ENCODE results near the gene DNAJC7. TPM values are rescaled to one million over a fixed set of nuclear protein-coding genes. Genes with fewer than 3 reads are reported as not detected.

The DNAJC7 gene
- total and polyA plus RNA-seq, 7 donors, result 46.7 to 91.6 (median 57.1) TPM

GRCh38 chr17:41930009-41930832 is 87.0 kb downstream of the DNAJC7 start, which contains the start of gene ODAD4:
TSS of gene ODAD4 (plus strand) at chr17:41930617. CDS start at chr17:41930724, 107 bp downstream.
- H3K4me1 ChIP-seq, result peaks cover 0 to 20% (median 12%) of the 10 kb centered on the region in 4 donors
- H3K27ac ChIP-seq, result peak within 1 kb of the TSS; percentile 84 to 92 (median 89)
- no peaks in the 10 kb centered on the region for H3K9me3 ChIP-seq
- peak; percentile 35 to 81 (median 56) for TF ChIP-seq CTCF (IDR thresholded peaks at IDR 0.05)
- TF ChIP-seq POLR2A (IDR thresholded peaks at IDR 0.05), result peak; percentile 33 to 55
- peak; percentile 73 to 95 (median 90) for TF ChIP-seq POLR2AphosphoS5 (IDR thresholded peaks at IDR 0.05)
- TF ChIP-seq EP300 (IDR thresholded peaks at IDR 0.05), result peak in 1 of 4 donors; percentile 59
- no peaks in the 10 kb centered on the region for H3K27me3 ChIP-seq
- intact Hi-C loops (cut with DNase I), result no loop called here
- peak; percentile 99 for DNase-seq
- H3K4me3 ChIP-seq, result peak within 1 kb of the TSS; percentile 26 to 58 (median 53)
- H3K36me3 ChIP-seq, result peaks cover 0 to 4% (median 0%) of the 10 kb centered on the region in 4 donors
- WGBS, 2 donors, result 1 to 3% methylated on average over 43 of the region's 43 CpGs

GRCh38 chr17:41928693-41929251 is 88.5 kb downstream of the DNAJC7 start:
- Histone ChIP-seq H3K9me3 (no peaks in the 10 kb centered on the region), H3K4me1 (peaks cover 0 to 20% (median 12%) of the 10 kb centered on the region in 4 donors), H3K27me3 (no peaks in the 10 kb centered on the region), H3K36me3 (no peaks in the 10 kb centered on the region), H3K27ac (peak overlapping the region in 3 of 4 donors; percentile 87 to 92 (median 91)), H3K4me3 (no peak overlapping the region)
- 76 to 83% methylated on average over 6 of the region's 6 CpGs for WGBS, 2 donors
- intact Hi-C loops (cut with DNase I), result no loop called here
- DNase-seq, result no peak
- TF ChIP-seq CTCF (IDR thresholded peaks at IDR 0.05) (no peak), POLR2A (IDR thresholded peaks at IDR 0.05) (no peak), POLR2AphosphoS5 (IDR thresholded peaks at IDR 0.05) (no peak)

Other genes starting within 250 kb of the DNAJC7 start
- gene JUP, start 230.7 kb downstream of the DNAJC7 start, total RNA-seq, result 10 to 100 TPM; 22.2 to 40.3 (median 31.2) TPM
- 100 to 1,000 TPM; 231 to 494 (median 236) TPM for gene JUP, start 230.7 kb downstream of the DNAJC7 start, polyA plus RNA-seq
- 10 to 100 TPM in 3 of 4 donors, 1 to 10 TPM in 1; 9.9 to 12.3 (median 11.3) TPM for gene P3H4, start 205.5 kb downstream of the DNAJC7 start, total RNA-seq
- 1 to 10 TPM; 3.0 to 6.4 (median 4.9) TPM for gene P3H4, start 205.5 kb downstream of the DNAJC7 start, polyA plus RNA-seq
- 10 to 100 TPM; 34.2 to 71.2 (median 39.5) TPM for gene FKBP10, start 204.4 kb downstream of the DNAJC7 start, total RNA-seq
- 10 to 100 TPM in 1 of 3 donors, 1 to 10 TPM in 2; 5.5 to 18.4 (median 9.0) TPM for gene FKBP10, start 204.4 kb downstream of the DNAJC7 start, polyA plus RNA-seq
- gene NT5C3B, start 181.2 kb downstream of the DNAJC7 start, total RNA-seq, result 100 to 1,000 TPM in 1 of 4 donors, 10 to 100 TPM in 3; 58.5 to 104 (median 69.2) TPM
- 10 to 100 TPM; 19.4 to 42.6 (median 33.9) TPM for gene NT5C3B, start 181.2 kb downstream of the DNAJC7 start, polyA plus RNA-seq
- 1 to 10 TPM in 3 of 4 donors, under 1 TPM in 1; 0.95 to 3.9 (median 1.5) TPM for gene KLHL10, start 179.6 kb downstream of the DNAJC7 start, total RNA-seq
- gene KLHL10, start 179.6 kb downstream of the DNAJC7 start, polyA plus RNA-seq, result under 1 TPM in 1 of 3 donors, not detected in 2; 0.04 TPM
- 10 to 100 TPM; 16.1 to 21.6 (median 19.2) TPM for gene KLHL11, start 152.0 kb downstream of the DNAJC7 start, total RNA-seq
- 1 to 10 TPM in 1 of 3 donors, under 1 TPM in 1, not detected in 1; 0.46 to 2.0 TPM for gene KLHL11, start 152.0 kb downstream of the DNAJC7 start, polyA plus RNA-seq
- gene ACLY, start 98.5 kb downstream of the DNAJC7 start, total RNA-seq, result 10 to 100 TPM; 41.0 to 56.2 (median 44.7) TPM
- gene ACLY, start 98.5 kb downstream of the DNAJC7 start, polyA plus RNA-seq, result 10 to 100 TPM; 27.0 to 55.1 (median 33.3) TPM
- gene ODAD4, start 86.8 kb downstream of the DNAJC7 start, total RNA-seq, result 1 to 10 TPM; 1.4 to 2.2 (median 1.6) TPM
- under 1 TPM in 1 of 3 donors, not detected in 2; 0.41 TPM for gene ODAD4, start 86.8 kb downstream of the DNAJC7 start, polyA plus RNA-seq
- gene CNP, start 50.6 kb downstream of the DNAJC7 start, total RNA-seq, result 10 to 100 TPM; 52.0 to 71.3 (median 65.2) TPM
- 10 to 100 TPM; 24.0 to 48.0 (median 25.2) TPM for gene CNP, start 50.6 kb downstream of the DNAJC7 start, polyA plus RNA-seq
- 10 to 100 TPM; 28.5 to 35.4 (median 30.8) TPM for gene NKIRAS2, start 2.7 kb upstream of the DNAJC7 start, total RNA-seq
- gene NKIRAS2, start 2.7 kb upstream of the DNAJC7 start, polyA plus RNA-seq, result 10 to 100 TPM; 32.6 to 34.8 (median 34.2) TPM
- gene C17orf113, start 33.2 kb upstream of the DNAJC7 start, total RNA-seq, result under 1 TPM; 0.27 to 0.71 (median 0.39) TPM
- gene C17orf113, start 33.2 kb upstream of the DNAJC7 start, polyA plus RNA-seq, result under 1 TPM; 0.23 to 0.66 (median 0.60) TPM
- gene ZNF385C, start 81.0 kb upstream of the DNAJC7 start, total RNA-seq, result under 1 TPM in 1 of 4 donors, not detected in 3; 0.33 TPM
- under 1 TPM in 2 of 3 donors, not detected in 1; 0.42 to 0.60 TPM for gene ZNF385C, start 81.0 kb upstream of the DNAJC7 start, polyA plus RNA-seq
- gene DHX58, start 95.3 kb upstream of the DNAJC7 start, total RNA-seq, result 10 to 100 TPM in 3 of 4 donors, 1 to 10 TPM in 1; 8.9 to 16.3 (median 14.6) TPM
- gene DHX58, start 95.3 kb upstream of the DNAJC7 start, polyA plus RNA-seq, result 10 to 100 TPM in 1 of 3 donors, 1 to 10 TPM in 2; 4.4 to 19.0 (median 6.6) TPM
- 10 to 100 TPM; 20.0 to 95.8 (median 26.0) TPM for gene KAT2A, start 103.9 kb upstream of the DNAJC7 start, total RNA-seq
- gene KAT2A, start 103.9 kb upstream of the DNAJC7 start, polyA plus RNA-seq, result 10 to 100 TPM in 1 of 3 donors, 1 to 10 TPM in 2; 6.9 to 45.2 (median 9.6) TPM
- gene HSPB9, start 105.4 kb upstream of the DNAJC7 start, total RNA-seq, result under 1 TPM in 3 of 4 donors, not detected in 1; 0.27 to 0.83 (median 0.49) TPM
- under 1 TPM in 1 of 3 donors, not detected in 2; 0.10 TPM for gene HSPB9, start 105.4 kb upstream of the DNAJC7 start, polyA plus RNA-seq
- 100 to 1,000 TPM in 2 of 4 donors, 10 to 100 TPM in 2; 75.9 to 104 (median 93.1) TPM for gene RAB5C, start 137.6 kb upstream of the DNAJC7 start, total RNA-seq
- 100 to 1,000 TPM; 182 to 303 (median 213) TPM for gene RAB5C, start 137.6 kb upstream of the DNAJC7 start, polyA plus RNA-seq
- gene KCNH4, start 163.7 kb upstream of the DNAJC7 start, total RNA-seq, result not detected
- gene KCNH4, start 163.7 kb upstream of the DNAJC7 start, polyA plus RNA-seq, result under 1 TPM in 1 of 3 donors, not detected in 2; 0.25 TPM
- gene HCRT, start 168.0 kb upstream of the DNAJC7 start, total RNA-seq, result not detected
- not detected for gene HCRT, start 168.0 kb upstream of the DNAJC7 start, polyA plus RNA-seq
- gene GHDC, start 177.1 kb upstream of the DNAJC7 start, total RNA-seq, result 10 to 100 TPM; 32.1 to 76.0 (median 42.4) TPM
- gene GHDC, start 177.1 kb upstream of the DNAJC7 start, polyA plus RNA-seq, result 10 to 100 TPM in 1 of 3 donors, 1 to 10 TPM in 2; 5.8 to 25.8 (median 7.2) TPM